HG03103 (cell line): Measurements from ENCODE around the gene MRPL41.
"Not testable (repeated sequence)": the region's sequence is repeated elsewhere in the genome, so short reads cannot be mapped to it uniquely, and the experiment has no call there.

Experiments
- ATAC-seq: cut with Tn5 transposase; IDR thresholded peaks from one replicate; pipeline ENCODE4 v1.9.1; 2021; ENCODE audit warnings: low read depth; ENCODE audit not compliant: unreplicated experiment

The MRPL41 gene

DNA sequence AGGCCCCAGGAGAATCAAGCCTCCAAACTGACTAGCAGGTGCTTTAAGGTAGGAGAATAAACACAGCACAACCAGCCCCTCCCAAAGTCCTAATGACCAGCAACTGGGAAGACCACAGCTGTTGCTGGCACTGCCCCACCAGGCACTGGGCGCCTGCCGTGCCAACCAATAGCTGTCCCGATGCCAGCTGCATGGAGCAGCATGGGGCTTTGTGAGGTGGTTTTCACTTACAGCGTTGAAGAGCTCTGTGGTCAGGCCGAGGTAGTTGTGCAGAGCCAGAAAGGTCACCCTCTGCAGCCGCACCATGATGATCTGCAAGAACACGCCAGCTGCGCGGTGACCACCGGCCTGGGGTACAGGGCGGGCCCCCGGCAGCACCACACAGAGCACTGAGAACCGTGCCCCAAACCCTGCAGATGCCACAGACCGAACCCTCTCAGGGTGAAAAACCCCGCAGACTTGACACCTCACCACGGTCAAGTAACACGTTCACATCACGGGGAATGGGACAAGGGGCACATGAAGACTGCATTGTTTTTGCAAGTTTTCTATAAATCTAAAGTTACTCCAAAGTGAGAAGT, 30.2 kb upstream of the MRPL41 start:
- no peak for ATAC-seq

DNA sequence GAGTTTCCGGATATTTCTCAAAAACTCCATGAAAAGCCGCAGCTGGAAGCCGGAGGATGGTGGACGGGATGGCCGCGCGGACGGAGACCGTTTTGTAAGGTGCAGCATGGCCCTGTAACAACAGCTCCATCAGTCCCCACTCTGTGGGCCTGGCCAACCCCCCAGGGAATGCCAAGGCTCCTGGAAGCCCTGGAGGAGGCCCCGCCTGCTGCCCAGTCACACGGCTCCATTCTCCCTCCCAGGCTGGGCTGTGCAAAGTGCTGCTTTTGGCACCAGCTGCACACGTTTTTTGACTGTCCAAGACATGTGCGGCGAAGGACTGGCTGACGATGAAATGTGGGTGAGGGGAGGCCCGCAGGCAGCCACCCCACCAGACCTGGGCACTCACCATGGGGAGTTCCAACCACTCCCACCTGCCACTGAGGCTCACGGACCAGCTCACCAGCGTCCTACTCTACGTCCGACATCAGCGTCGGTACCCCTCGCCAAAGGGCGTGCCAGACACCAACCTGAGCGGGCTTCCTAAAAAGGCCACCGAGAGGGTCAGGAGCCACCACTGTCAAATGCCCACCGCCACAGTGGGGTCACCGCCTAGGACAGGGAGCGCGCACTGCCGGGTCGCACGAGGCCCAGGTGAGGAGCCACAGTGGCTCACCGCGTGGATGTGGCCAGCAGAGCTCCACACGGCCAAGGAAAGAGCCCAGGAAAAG, 28.8 kb upstream of the MRPL41 start:
- no peak for ATAC-seq

DNA sequence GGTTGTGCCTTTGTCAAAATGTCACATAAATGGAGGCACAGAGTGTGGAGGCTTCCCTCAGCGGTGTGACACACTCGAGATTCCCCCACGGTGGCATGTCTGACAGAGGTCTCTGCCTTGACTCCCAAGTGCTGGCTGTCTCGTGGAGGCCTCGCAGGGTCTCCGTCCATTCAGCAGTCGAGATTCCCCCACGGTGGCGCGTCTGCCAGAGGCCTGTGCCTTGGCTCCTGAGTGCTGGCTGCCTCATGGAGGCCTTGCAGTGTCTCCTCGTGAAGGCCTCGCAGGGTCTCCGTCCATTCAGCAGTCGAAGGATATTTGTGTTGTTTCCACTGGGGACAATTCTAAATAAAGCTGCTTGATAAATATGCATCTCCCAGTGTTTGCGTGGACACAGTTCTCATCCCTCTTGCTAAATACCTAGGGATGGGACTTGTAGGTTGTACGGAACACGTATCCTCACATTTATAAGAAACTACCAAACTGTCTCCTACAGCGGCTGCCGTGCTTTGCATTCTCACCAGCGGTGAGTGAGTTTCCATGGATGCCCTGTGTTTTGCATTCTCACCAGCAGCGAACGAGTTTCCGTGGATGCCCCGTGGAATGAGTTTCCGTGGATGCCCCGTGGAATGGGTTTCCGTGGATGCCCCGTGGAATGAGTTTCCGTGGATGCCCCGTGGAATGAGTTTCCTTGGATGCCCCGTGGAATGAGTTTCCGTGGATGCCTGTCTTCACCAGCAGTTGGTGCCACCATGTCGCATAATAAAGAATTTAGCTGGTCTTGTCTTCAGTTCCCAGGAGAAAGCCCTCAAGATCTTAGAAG, 27.3 kb upstream of the MRPL41 start:
- ATAC-seq, result no peak

GRCh38 chr9:137524981-137525317, 26.7 kb upstream of the MRPL41 start:
- ATAC-seq, result no peak

- no peak for ATAC-seq
These were observed 21.3 kb upstream of the MRPL41 start for GRCh38 chr9:137530331-137530730.

GRCh38 chr9:137531099-137531765, 20.4 kb upstream of the MRPL41 start:
- no peak for ATAC-seq

DNA sequence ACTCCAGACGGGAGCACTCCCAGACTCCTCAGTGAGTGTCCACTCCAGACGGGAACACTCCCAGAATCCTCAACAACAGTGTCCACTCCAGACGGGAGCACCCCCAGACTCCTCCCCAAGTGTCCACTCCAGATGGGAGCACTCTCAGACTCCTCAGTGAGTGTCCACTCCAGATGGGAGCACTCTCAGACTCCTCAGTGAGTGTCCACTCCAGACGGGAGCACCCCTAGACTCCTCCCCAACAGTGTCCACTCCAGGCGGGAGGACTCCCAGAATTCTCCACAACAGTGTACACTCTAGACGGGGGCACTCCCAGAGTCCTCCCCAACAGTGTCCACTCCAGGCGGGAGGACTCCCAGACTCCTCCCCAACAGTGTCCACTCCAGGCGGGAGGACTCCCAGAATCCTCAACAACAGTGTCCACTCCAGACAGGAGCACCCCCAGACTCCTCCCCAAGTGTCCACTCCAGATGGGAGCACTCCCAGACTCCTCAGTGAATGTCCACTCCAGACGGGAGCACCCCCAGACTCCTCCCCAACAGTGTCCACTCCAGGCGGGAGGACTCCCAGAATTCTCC, 18.7 kb upstream of the MRPL41 start:
- ATAC-seq, result not testable (repeated sequence)

GRCh38 chr9:137534256-137535119, 17.2 kb upstream of the MRPL41 start:
- ATAC-seq, result no peak

GRCh38 chr9:137535120-137535428, 16.6 kb upstream of the MRPL41 start:
- ATAC-seq, result no peak

- not testable (repeated sequence) for ATAC-seq
These were observed 15.0 kb upstream of the MRPL41 start for GRCh38 chr9:137536594-137537131.

GRCh38 chr9:137538058-137538457, 13.6 kb upstream of the MRPL41 start:
- ATAC-seq, result no peak

- no peak for ATAC-seq
These were observed 11.1 kb upstream of the MRPL41 start for GRCh38 chr9:137540536-137540935.

DNA sequence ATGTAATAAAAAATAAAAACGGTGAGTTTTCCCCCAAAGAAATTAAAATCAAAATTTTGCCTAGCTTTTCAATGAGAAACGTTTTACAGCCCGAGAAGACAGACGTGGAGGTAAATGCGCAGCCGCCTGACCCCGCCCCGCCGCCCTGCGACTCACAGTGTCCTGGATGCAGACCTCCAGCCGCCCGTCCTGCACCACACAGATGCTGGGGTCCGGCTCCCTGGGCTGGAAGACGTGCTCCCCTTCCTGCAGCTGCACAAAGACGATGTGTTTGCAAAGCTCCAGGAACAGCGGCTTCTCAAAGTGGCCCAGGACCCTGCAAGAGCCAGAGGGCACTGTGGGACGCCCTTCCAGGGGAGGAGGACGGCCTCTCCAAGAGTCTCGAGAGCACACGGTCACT, 9.2 kb upstream of the MRPL41 start:
- ATAC-seq, result no peak

GRCh38 chr9:137543237-137543963, 8.3 kb upstream of the MRPL41 start:
- no peak for ATAC-seq

GRCh38 chr9:137544176-137544760, 7.4 kb upstream of the MRPL41 start:
- ATAC-seq, result no peak

GRCh38 chr9:137545123-137545522, 6.6 kb upstream of the MRPL41 start:
- ATAC-seq, result no peak

GRCh38 chr9:137547687-137548543, 3.8 kb upstream of the MRPL41 start:
- no peak for ATAC-seq

GRCh38 chr9:137550231-137550621, 1.5 kb upstream of the MRPL41 start, which contains the start of gene PNPLA7:
Gene PNPLA7, minus strand, starts transcription at chr9:137550402. Its CDS starts 205 bp downstream, at chr9:137550197.
- no peak for ATAC-seq
